ENCODE results near the gene ZNF74.

GRCh38 chr22:20405291-20405930, 11.5 kb downstream of the ZNF74 start:
- TF ChIP-seq CTCF (IDR thresholded peaks at IDR 0.05) (no peak), POLR2AphosphoS5 (IDR thresholded peaks at IDR 0.05) (no peak), POLR2A (IDR thresholded peaks at IDR 0.05; ENCODE audit: low read depth) (no peak)
